Fibroblast of skin of left biceps (primary cell): ENCODE results near the gene UBE2Q2.
"Not testable (repeated sequence)": the region's sequence is repeated elsewhere in the genome, so short reads cannot be mapped to it uniquely, and the experiment has no call there.

ENCODE experiments used
- DNase-seq, 2 experiments: peaks; one replicate each; pipeline ENCODE4 v3.0.0-alpha.2; 2013; ENCODE audit warnings: low read depth in 2 of 2

The UBE2Q2 gene

GRCh38 chr15:75823860-75824613 lies 19.2 kb upstream of the UBE2Q2 start:
- DNase-seq: no peak

GRCh38 chr15:75827691-75828090 lies 15.6 kb upstream of the UBE2Q2 start:
- no peak for DNase-seq

GRCh38 chr15:75828429-75828828 lies 14.8 kb upstream of the UBE2Q2 start:
- no peak for DNase-seq

GRCh38 chr15:75830910-75831805 lies 12.1 kb upstream of the UBE2Q2 start:
- no peak for DNase-seq

GRCh38 chr15:75831806-75832102 lies 11.5 kb upstream of the UBE2Q2 start:
- DNase-seq: no peak

GRCh38 chr15:75832114-75832513 lies 11.1 kb upstream of the UBE2Q2 start:
- DNase-seq: no peak

GRCh38 chr15:75834021-75834420 lies 9.2 kb upstream of the UBE2Q2 start:
- no peak for DNase-seq

GRCh38 chr15:75835990-75836958 lies 7.0 kb upstream of the UBE2Q2 start:
- no peak for DNase-seq

- DNase-seq: peak in 1 of 2 experiments; percentile 39
These were observed 6.3 kb upstream of the UBE2Q2 start for GRCh38 chr15:75836959-75837334.

- no peak for DNase-seq
These were observed 2.6 kb upstream of the UBE2Q2 start for GRCh38 chr15:75840659-75841058.

GRCh38 chr15:75841626-75842025 lies 1.6 kb upstream of the UBE2Q2 start:
- no peak for DNase-seq

- no peak for DNase-seq
These were observed 683 bp downstream of the UBE2Q2 start for GRCh38 chr15:75843678-75844581.

- no peak for DNase-seq
These were observed 1.5 kb downstream of the UBE2Q2 start for GRCh38 chr15:75844629-75845335.

GRCh38 chr15:75849167-75849566 lies 5.9 kb downstream of the UBE2Q2 start:
- no peak for DNase-seq

- no peak for DNase-seq
These were observed 7.5 kb downstream of the UBE2Q2 start for GRCh38 chr15:75850708-75851107.

- not testable (repeated sequence) for DNase-seq
These were observed 8.3 kb downstream of the UBE2Q2 start for GRCh38 chr15:75851566-75851965.

GRCh38 chr15:75857886-75858285 lies 14.6 kb downstream of the UBE2Q2 start:
- no peak for DNase-seq

- no peak for DNase-seq
These were observed 18.6 kb downstream of the UBE2Q2 start for GRCh38 chr15:75861750-75862402.

- no peak for DNase-seq
These were observed 19.5 kb downstream of the UBE2Q2 start for GRCh38 chr15:75862796-75863195.
